Thyroid gland (tissue), 4 donors: ENCODE measurements around the gene ABCG1.

Source experiments
- CTCF ChIP-seq, 6 experiments: fragments of 200-600 bp in 3 of 6; fragments of 450-650 bp in 3 of 6; sonication (generic) in 3 of 6; IDR thresholded peaks; one replicate each; pipeline ENCODE4 v1.5.1; 2016 to 2019; ENCODE audit warnings: antibody characterized with exemption in 6 of 6, mild to moderate bottlenecking in 2 of 6, inconsistent platforms in 1 of 6, moderate library complexity in 1 of 6
- POLR2A ChIP-seq, 2 donors: fragments of 450-650 bp; IDR thresholded peaks; one replicate each; pipeline ENCODE4 v1.6.1; 2017; ENCODE audit warnings: antibody characterized with exemption in 2 of 2, mild to moderate bottlenecking in 2 of 2, moderate library complexity in 1 of 2

DNA sequence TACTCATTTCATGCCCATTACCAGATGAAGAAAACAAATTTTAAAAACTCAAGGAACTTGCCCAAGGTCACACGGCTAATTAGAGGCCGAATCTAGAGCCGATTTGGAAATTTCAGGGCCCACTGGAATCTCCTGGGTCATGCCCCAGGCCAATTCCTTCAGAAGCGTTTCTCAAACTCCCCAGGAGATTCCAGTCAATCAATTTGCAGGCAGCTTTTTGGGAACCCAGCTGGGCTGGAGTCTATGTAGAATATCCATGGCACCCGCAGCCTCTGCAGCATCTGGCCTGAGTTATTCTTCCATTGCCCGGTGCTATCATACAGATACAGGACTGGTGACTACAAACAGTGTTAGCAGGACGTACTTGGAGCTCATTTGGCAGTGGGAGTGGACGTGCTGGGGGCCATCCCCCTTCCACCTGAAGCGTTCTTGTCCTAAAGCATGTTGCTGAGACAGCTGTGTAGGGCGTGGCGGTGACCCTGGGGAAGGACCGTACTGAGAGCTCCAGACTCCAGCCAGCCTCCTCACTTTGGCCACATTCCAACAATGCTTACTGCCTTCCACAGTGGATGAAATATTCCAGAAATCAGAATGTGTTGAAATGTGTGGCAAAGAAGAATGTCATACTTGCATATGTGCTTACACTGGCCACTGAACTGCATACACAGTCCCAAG, 38.3 kb downstream of the ABCG1 start:
- TF ChIP-seq CTCF (IDR thresholded peaks at IDR 0.05) (no peak), POLR2A (IDR thresholded peaks at IDR 0.05) (no peak)
